Heart left ventricle (tissue), 13 donors: ENCODE results near the gene GRM5.

ENCODE experiments used
- CTCF ChIP-seq, 12 donors: fragments of 200-600 bp; sonication (generic) in 4 of 12; IDR thresholded peaks; one replicate each; pipeline versions ENCODE4 v1.5.0 to v1.8.0; 2018 to 2022; ENCODE audit warnings: antibody characterized with exemption in 12 of 12, mild to moderate bottlenecking in 5 of 12
- POLR2A ChIP-seq, 2 donors: fragments of 450-650 bp; IDR thresholded peaks; one replicate each; pipeline ENCODE4 v1.6.1; 2017; ENCODE audit warnings: antibody characterized with exemption in 2 of 2, mild to moderate bottlenecking in 2 of 2, moderate library complexity in 2 of 2
- donor health status: ischemic (EF 13 %, LVEDD 7.1; RV severe dilation, severe dysfunction).
- donor health status: DM: no; HTN: yes; CAD: no.
- donor health status: DM: no; HTN: no; CAD: no.
- donor health status: ischemic (EF 25% LVEDD 6.9; RV normal size, moderate dysfunction).
- donor health status: ischemic (EF 25% LVEDD 5.7; RV mildly dilated, moderate dysfunction).
- donor health status: ischemic (EF 35%, LVEDD 5.7; RV mildly dilated, moderate dysfunction).
- donor health status: nonischemic (EF 11% LVEDD 7.7; RV severe dilation, severe dysfunction).
- donor health status: DM: yes; HTN: yes; CAD: no.
- donor health status: PGD.
- donor health status: ischemic (EF 29% LVEDD 5.4; RV normal size, mild dysfunction).
- donor health status: nonischemic (EF 23%, LVEDD 6.1; RV moderate dilation, normal function).

- TF ChIP-seq CTCF (IDR thresholded peaks at IDR 0.05) (no peak), POLR2A (IDR thresholded peaks at IDR 0.05) (no peak)
Observed at GRCh38 chr11:88801484-88802123, 264.2 kb downstream of the GRM5 start.
